Tibial artery (tissue), 4 donors: ENCODE results near the gene NDOR1.

Experiments
- DNase-seq, 2 donors: peaks; one replicate each; pipeline ENCODE4 v3.0.0-alpha.2; 2019
- H3K27ac ChIP-seq, 2 donors: fragments of 200-600 bp; sonication (generic) in 1 of 2; 1 replicate in 1 of 2; 2 replicates in 1 of 2; pipeline ENCODE4 v1.5.1; 2018 to 2019; ENCODE audit warnings: mild to moderate bottlenecking in 1 of 2
- H3K27me3 ChIP-seq, 2 donors: fragments of 200-600 bp; sonication (generic) in 1 of 2; one replicate each; pipeline versions ENCODE4 v1.5.1 to v1.6.0; 2016 to 2019
- H3K36me3 ChIP-seq, 3 donors: fragments of 200-600 bp; sonication (generic) in 2 of 3; one replicate each; pipeline ENCODE4 v1.5.1; 2016 to 2019; ENCODE audit warnings: mild to moderate bottlenecking in 2 of 3
- H3K4me1 ChIP-seq, 4 donors: fragments of 200-600 bp; sonication (generic) in 2 of 4; 1 replicate in 3 of 4; 2 replicates in 1 of 4; pipeline ENCODE4 v1.5.1; 2016 to 2019
- H3K4me3 ChIP-seq, 2 donors: fragments of 200-600 bp; sonication (generic) in 1 of 2; 1 replicate in 1 of 2; 2 replicates in 1 of 2; pipeline ENCODE4 v1.5.1; 2018 to 2019; ENCODE audit warnings: mild to moderate bottlenecking in 2 of 2
- H3K9me3 ChIP-seq, 3 donors: fragments of 200-600 bp; sonication (generic) in 1 of 3; one replicate each; pipeline ENCODE4 v1.5.1; 2016 to 2019
- CTCF ChIP-seq, 2 experiments: fragments of 200-600 bp in 1 of 2; fragments of 450-650 bp in 1 of 2; IDR thresholded peaks; one replicate each; pipeline ENCODE4 v1.5.1; 2017 to 2019; ENCODE audit warnings: antibody characterized with exemption in 2 of 2, mild to moderate bottlenecking in 1 of 2, moderate library complexity in 1 of 2
- intact Hi-C: fragments of 100-400 bp; cut with DNase I; formaldehyde crosslinking; loops from one replicate; pipeline ENCODE4 v1.15.0; 2023; ENCODE audit warnings: low total_unique reads

The NDOR1 gene

GRCh38 chr9:137178201-137178938, 27.1 kb upstream of the NDOR1 start:
- Histone ChIP-seq H3K27me3 (peaks cover 0 to under 1% of the 10 kb centered on the region in 2 donors), H3K4me1 (no peaks in the 10 kb centered on the region), H3K27ac (no peak overlapping the region), H3K36me3 (peaks cover 39 to 67% (median 47%) of the 10 kb centered on the region in 3 donors), H3K4me3 (no peak overlapping the region), H3K9me3 (no peaks in the 10 kb centered on the region)
- DNase-seq = no peak
- no peak for TF ChIP-seq CTCF (IDR thresholded peaks at IDR 0.05)
- intact Hi-C loops = no loop called here

GRCh38 chr9:137178939-137179630, 26.4 kb upstream of the NDOR1 start:
- no peak overlapping the region for H3K27ac ChIP-seq
- intact Hi-C loops = no loop called here
- no peaks in the 10 kb centered on the region for H3K4me1 ChIP-seq
- H3K9me3 ChIP-seq = no peaks in the 10 kb centered on the region
- no peak for DNase-seq
- H3K27me3 ChIP-seq = no peaks in the 10 kb centered on the region
- peaks cover 46 to 74% (median 54%) of the 10 kb centered on the region in 3 donors for H3K36me3 ChIP-seq
- TF ChIP-seq CTCF (IDR thresholded peaks at IDR 0.05) = no peak
- H3K4me3 ChIP-seq = no peak overlapping the region

GRCh38 chr9:137179761-137180160, 25.7 kb upstream of the NDOR1 start:
- H3K27ac ChIP-seq = no peak overlapping the region
- intact Hi-C loops = no loop called here
- no peaks in the 10 kb centered on the region for H3K27me3 ChIP-seq
- H3K9me3 ChIP-seq = no peaks in the 10 kb centered on the region
- no peaks in the 10 kb centered on the region for H3K4me1 ChIP-seq
- H3K36me3 ChIP-seq = peaks cover 53 to 81% (median 61%) of the 10 kb centered on the region in 3 donors
- H3K4me3 ChIP-seq = no peak overlapping the region
- TF ChIP-seq CTCF (IDR thresholded peaks at IDR 0.05) = no peak
- DNase-seq = no peak

GRCh38 chr9:137180491-137180890, 25.0 kb upstream of the NDOR1 start:
- DNase-seq = no peak
- H3K4me3 ChIP-seq = no peak overlapping the region
- H3K36me3 ChIP-seq = peaks cover 60 to 88% (median 68%) of the 10 kb centered on the region in 3 donors
- H3K9me3 ChIP-seq = no peaks in the 10 kb centered on the region
- H3K27me3 ChIP-seq = no peaks in the 10 kb centered on the region
- intact Hi-C loops = no loop called here
- H3K27ac ChIP-seq = no peak overlapping the region
- no peak for TF ChIP-seq CTCF (IDR thresholded peaks at IDR 0.05)
- peaks cover 0 to 6% (median 2%) of the 10 kb centered on the region in 4 donors for H3K4me1 ChIP-seq

- no peak for DNase-seq
- H3K36me3 ChIP-seq = peaks cover 65 to 100% (median 78%) of the 10 kb centered on the region in 3 donors
- H3K27ac ChIP-seq = no peak overlapping the region
- intact Hi-C loops = no loop called here
- H3K27me3 ChIP-seq = no peaks in the 10 kb centered on the region
- H3K4me3 ChIP-seq = no peak overlapping the region
- peaks cover 0 to 18% (median 11%) of the 10 kb centered on the region in 4 donors for H3K4me1 ChIP-seq
- no peak for TF ChIP-seq CTCF (IDR thresholded peaks at IDR 0.05)
- H3K9me3 ChIP-seq = no peaks in the 10 kb centered on the region
Measured at GRCh38 chr9:137181680-137182079, 23.8 kb upstream of the NDOR1 start.
